Esophagus muscularis mucosa (tissue), 4 donors: ENCODE data around the gene NXN. TPM values are rescaled to one million over a fixed set of nuclear protein-coding genes. Genes with fewer than 3 reads are reported as not detected.

Source experiments
- DNase-seq: peaks from one replicate; pipeline ENCODE4 v3.0.0-alpha.2; 2017; ENCODE audit errors: extremely low spot score
- H3K27ac ChIP-seq, 4 donors: fragments of 200-600 bp; sonication (generic); replicated peaks in 1 of 4; 1 replicate in 3 of 4; 2 replicates in 1 of 4; pipeline ENCODE4 v1.5.1; 2016 to 2019; ENCODE audit warnings: mild to moderate bottlenecking in 1 of 4
- H3K27me3 ChIP-seq, 4 donors: fragments of 200-600 bp; sonication (generic); one replicate each; pipeline versions ENCODE4 v1.5.1 to v1.6.0; 2016 to 2019
- H3K36me3 ChIP-seq, 4 donors: fragments of 200-600 bp; sonication (generic); one replicate each; pipeline ENCODE4 v1.5.1; 2016 to 2019
- H3K4me1 ChIP-seq, 4 donors: fragments of 200-600 bp; sonication (generic); one replicate each; pipeline ENCODE4 v1.5.1; 2016 to 2019
- H3K4me3 ChIP-seq, 4 donors: fragments of 200-600 bp; sonication (generic); 1 replicate in 2 of 4; 2 replicates in 2 of 4; pipeline ENCODE4 v1.5.1; 2016 to 2019; ENCODE audit warnings: mild to moderate bottlenecking in 4 of 4, moderate library complexity in 1 of 4
- H3K9me3 ChIP-seq, 4 donors: fragments of 200-600 bp; sonication (generic); 1 replicate in 3 of 4; 2 replicates in 1 of 4; pipeline ENCODE4 v1.5.1; 2016 to 2019
- CTCF ChIP-seq, 3 experiments: fragments of 200-600 bp in 2 of 3; fragments of 450-650 bp in 1 of 3; sonication (generic) in 2 of 3; IDR thresholded peaks; one replicate each; pipeline ENCODE4 v1.5.1; 2017 to 2019; ENCODE audit warnings: antibody characterized with exemption in 3 of 3, mild to moderate bottlenecking in 2 of 3, moderate library complexity in 1 of 3
- EP300 ChIP-seq: sonication (generic); formaldehyde crosslinking; IDR thresholded peaks from one replicate; pipeline ENCODE4 v1.6.1; 2017; ENCODE audit warnings: antibody characterized with exemption
- POLR2A ChIP-seq: fragments of 450-650 bp; IDR thresholded peaks from one replicate; pipeline ENCODE4 v1.6.1; 2017; ENCODE audit warnings: antibody characterized with exemption, moderate library complexity, mild to moderate bottlenecking, low read depth
- POLR2AphosphoS5 ChIP-seq, 2 donors: sonication (generic); formaldehyde crosslinking; IDR thresholded peaks; one replicate each; pipeline ENCODE4 v1.6.1; 2017; ENCODE audit warnings: antibody characterized with exemption in 2 of 2
- WGBS: methylation state at CpG from one replicate; pipeline ENCODE4 v1.1.5; 2018; 5-methylcytosine and 5-hydroxymethylcytosine counted together
- intact Hi-C: fragments of 100-400 bp; cut with DNase I; formaldehyde crosslinking; loops from one replicate; pipeline ENCODE4 v1.15.1; 2023
- total RNA-seq, 4 donors: library from RNA; depleted of rRNA; stranded (reverse); fragments of >200 nt; gene quantifications; one replicate each; pipeline versions ENCODE4 v1.1.0 to v1.2.1, GENCODE V29; 2016

NXN gene
- total RNA-seq, 4 donors from 2014 or later: 37.0 to 65.6 (median 49.8) TPM

- H3K9me3 ChIP-seq: no peaks in the 10 kb centered on the region
- TF ChIP-seq EP300 (no peak), POLR2AphosphoS5 (IDR thresholded peaks at IDR 0.05) (no peak), CTCF (IDR thresholded peaks at IDR 0.05) (no peak), POLR2A (no peak)
- H3K27ac ChIP-seq: peak overlapping the region; percentile 46 to 69 (median 55)
- peak overlapping the region; percentile 26 to 37 (median 30) for H3K4me3 ChIP-seq
- no peak for DNase-seq
- peaks cover 14 to 57% (median 48%) of the 10 kb centered on the region in 4 donors for H3K4me1 ChIP-seq
- intact Hi-C loops: no loop called here
- 31% methylated on average over 14 of the region's 14 CpGs for WGBS
- H3K36me3 ChIP-seq: no peaks in the 10 kb centered on the region
- H3K27me3 ChIP-seq: no peaks in the 10 kb centered on the region
These were observed 83.1 kb downstream of the NXN start for GRCh38 chr17:896454-896853.

- no peaks in the 10 kb centered on the region for H3K27me3 ChIP-seq
- intact Hi-C loops: no loop called here
- no peak for DNase-seq
- no peak overlapping the region for H3K4me3 ChIP-seq
- H3K36me3 ChIP-seq: no peaks in the 10 kb centered on the region
- no peak for TF ChIP-seq POLR2AphosphoS5 (IDR thresholded peaks at IDR 0.05)
- TF ChIP-seq POLR2A: no peak
- TF ChIP-seq EP300: no peak
- no peak for TF ChIP-seq CTCF (IDR thresholded peaks at IDR 0.05)
- peaks cover 3 to 37% (median 29%) of the 10 kb centered on the region in 4 donors for H3K4me1 ChIP-seq
- 83% methylated on average over 8 of the region's 8 CpGs for WGBS
- H3K27ac ChIP-seq: no peak overlapping the region
- no peaks in the 10 kb centered on the region for H3K9me3 ChIP-seq
These were observed 86.6 kb downstream of the NXN start for GRCh38 chr17:892958-893357.

DNA sequence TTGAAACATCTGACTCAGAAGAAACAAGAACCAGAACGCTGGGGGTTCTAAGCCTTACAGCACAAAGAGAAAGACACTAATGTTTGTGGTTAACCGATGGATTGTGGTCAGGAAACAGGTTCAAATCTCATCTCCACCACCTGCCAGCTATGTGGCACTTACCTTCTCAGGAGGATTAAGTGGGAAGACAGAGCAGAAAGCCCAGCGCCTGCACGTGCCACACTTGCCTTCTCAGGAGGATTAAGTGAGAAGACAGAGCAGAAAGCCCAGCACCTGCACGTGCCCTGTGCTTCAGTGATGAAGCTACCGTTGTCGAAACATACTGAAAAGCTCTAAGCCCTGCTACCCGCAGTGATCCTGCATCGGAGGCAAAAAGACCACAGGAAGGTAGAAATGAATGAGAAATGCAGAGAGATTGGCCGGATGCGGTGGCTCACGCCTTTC is 90.6 kb downstream of the NXN start:
- WGBS: 82% methylated on average over 11 of the region's 12 CpGs
- H3K27ac ChIP-seq: no peak overlapping the region

DNA sequence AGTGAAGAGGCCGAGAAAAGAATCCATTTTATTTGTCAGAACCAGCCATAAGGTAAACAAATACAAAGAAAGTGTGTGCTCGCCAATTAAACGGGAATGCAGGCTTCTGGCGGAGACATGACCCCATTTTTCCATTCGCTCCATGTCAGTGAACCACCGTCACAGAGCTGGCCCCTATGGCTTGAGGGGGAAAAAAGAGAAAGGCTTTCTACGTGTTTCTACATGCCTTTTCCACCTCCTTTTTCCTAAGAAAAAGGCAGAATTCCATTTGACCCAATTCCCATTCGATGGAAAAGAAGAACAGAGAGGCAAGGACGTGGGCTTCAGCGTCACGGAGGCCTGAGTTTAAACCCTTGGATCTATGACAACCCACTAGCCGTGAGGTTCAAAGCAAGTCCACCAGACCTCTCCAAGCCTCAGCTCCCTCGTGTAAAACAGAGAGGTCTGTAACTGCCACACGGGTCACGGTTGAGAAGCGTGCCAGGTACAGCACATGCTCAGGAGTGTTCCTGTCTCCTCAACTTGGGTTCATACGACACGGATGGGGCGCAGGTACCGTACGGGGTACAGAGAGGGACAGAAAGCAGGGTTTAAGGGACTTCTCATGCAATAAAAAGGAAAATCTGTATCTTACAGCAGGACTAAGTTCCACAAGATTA is 91.9 kb downstream of the NXN start:
- intact Hi-C loops: no loop called here
- Histone ChIP-seq H3K4me1 (peaks cover 16 to 60% (median 56%) of the 10 kb centered on the region in 4 donors), H3K27ac (peak overlapping the region; percentile 80 to 87 (median 84)), H3K9me3 (no peaks in the 10 kb centered on the region), H3K27me3 (no peaks in the 10 kb centered on the region), H3K36me3 (no peaks in the 10 kb centered on the region), H3K4me3 (no peak overlapping the region)
- WGBS: 48% methylated on average over 21 of the region's 21 CpGs
- TF ChIP-seq EP300 (no peak), POLR2AphosphoS5 (IDR thresholded peaks at IDR 0.05) (peak in 1 of 2 donors; percentile 69), CTCF (IDR thresholded peaks at IDR 0.05) (no peak), POLR2A (no peak)
- DNase-seq: no peak

More for the DNA sequence above, 90.6 kb downstream of the NXN start:
- no peak overlapping the region for H3K4me3 ChIP-seq
- DNase-seq: no peak
- H3K4me1 ChIP-seq: peaks cover 3 to 52% (median 46%) of the 10 kb centered on the region in 4 donors
- TF ChIP-seq POLR2AphosphoS5 (IDR thresholded peaks at IDR 0.05) (no peak), POLR2A (no peak), EP300 (no peak), CTCF (IDR thresholded peaks at IDR 0.05) (no peak)
- no peaks in the 10 kb centered on the region for H3K9me3 ChIP-seq
- no peaks in the 10 kb centered on the region for H3K27me3 ChIP-seq
- no peaks in the 10 kb centered on the region for H3K36me3 ChIP-seq
- intact Hi-C loops: no loop called here
